Small intestine (tissue), 7 donors: ENCODE results near the gene XKR8. TPM values are rescaled to one million over a fixed set of nuclear protein-coding genes. Genes with fewer than 3 reads are reported as not detected.

ENCODE experiments used
- DNase-seq, 2 donors: peaks; one replicate each; pipeline versions ENCODE4 v3.0.0 to v3.0.0-alpha.2; 2013
- FAIRE-seq: peaks from 2 replicates; lab custom pipeline; 2012; peaks lifted over from hg19 to GRCh38; lab: Jason Lieb, UNC
- H3K27ac ChIP-seq, 3 donors: one replicate each; pipeline ENCODE4 v1.5.1; 2013; ENCODE audit warnings: low read length in 2 of 3, mild to moderate bottlenecking in 2 of 3, control low read depth in 1 of 3, inconsistent platforms in 1 of 3, low read depth in 1 of 3, moderate library complexity in 1 of 3
- H3K27me3 ChIP-seq, 3 donors: one replicate each; pipeline ENCODE4 v1.6.1; 2013; ENCODE audit warnings: low read length in 3 of 3, inconsistent platforms in 1 of 3; ENCODE audit not compliant: control insufficient read depth in 3 of 3, insufficient read depth in 3 of 3
- H3K36me3 ChIP-seq, 3 donors: one replicate each; pipeline ENCODE4 v1.6.1; 2013; ENCODE audit warnings: low read length in 3 of 3, inconsistent platforms in 1 of 3, low read depth in 1 of 3, mild to moderate bottlenecking in 1 of 3, moderate library complexity in 1 of 3; ENCODE audit not compliant: control insufficient read depth in 3 of 3, insufficient read depth in 2 of 3
- H3K4me1 ChIP-seq, 3 donors: one replicate each; pipeline ENCODE4 v1.6.1; 2013; ENCODE audit warnings: low read length in 2 of 3, inconsistent platforms in 1 of 3, low read depth in 1 of 3, mild to moderate bottlenecking in 1 of 3, moderate library complexity in 1 of 3; ENCODE audit not compliant: control insufficient read depth in 3 of 3, insufficient read depth in 2 of 3
- H3K4me3 ChIP-seq, 3 donors: one replicate each; pipeline ENCODE4 v1.5.1; 2013; ENCODE audit warnings: low read length in 3 of 3, control low read depth in 1 of 3, inconsistent platforms in 1 of 3, low read depth in 1 of 3, mild to moderate bottlenecking in 1 of 3, moderate library complexity in 1 of 3
- H3K9me3 ChIP-seq, 2 donors: one replicate each; pipeline ENCODE4 v1.6.1; 2013; ENCODE audit warnings: low read depth in 1 of 2, low read length in 1 of 2; ENCODE audit not compliant: control insufficient read depth in 2 of 2, insufficient read depth in 1 of 2
- WGBS, 3 donors: extraction: QIAGEN DNeasy Blood & Tissue Kit; methylation state at CpG; one replicate each; pipeline ENCODE4 v1.1.7; 2013; 5-methylcytosine and 5-hydroxymethylcytosine counted together
- polyA plus RNA-seq, 4 donors: library from polyadenylated mRNA; stranded (reverse) in 3 of 4; unstranded in 1 of 4; fragments of 200-250 nt in 3 of 4; fragments of 120-200 nt in 1 of 4; gene quantifications; one replicate each; pipeline versions ENCODE4 v1.2.1 to v1.2.3, GENCODE V29; 2013
- donor health status: healthy with polysubstance abuse.
- donor health status: control.
- donor health status: control.
- donor health status: Bipolar disorder and iron deficiency.
- donor health status: healthy.

The XKR8 gene
- polyA plus RNA-seq, 4 donors, result 4.9 to 9.4 (median 7.4) TPM

DNA sequence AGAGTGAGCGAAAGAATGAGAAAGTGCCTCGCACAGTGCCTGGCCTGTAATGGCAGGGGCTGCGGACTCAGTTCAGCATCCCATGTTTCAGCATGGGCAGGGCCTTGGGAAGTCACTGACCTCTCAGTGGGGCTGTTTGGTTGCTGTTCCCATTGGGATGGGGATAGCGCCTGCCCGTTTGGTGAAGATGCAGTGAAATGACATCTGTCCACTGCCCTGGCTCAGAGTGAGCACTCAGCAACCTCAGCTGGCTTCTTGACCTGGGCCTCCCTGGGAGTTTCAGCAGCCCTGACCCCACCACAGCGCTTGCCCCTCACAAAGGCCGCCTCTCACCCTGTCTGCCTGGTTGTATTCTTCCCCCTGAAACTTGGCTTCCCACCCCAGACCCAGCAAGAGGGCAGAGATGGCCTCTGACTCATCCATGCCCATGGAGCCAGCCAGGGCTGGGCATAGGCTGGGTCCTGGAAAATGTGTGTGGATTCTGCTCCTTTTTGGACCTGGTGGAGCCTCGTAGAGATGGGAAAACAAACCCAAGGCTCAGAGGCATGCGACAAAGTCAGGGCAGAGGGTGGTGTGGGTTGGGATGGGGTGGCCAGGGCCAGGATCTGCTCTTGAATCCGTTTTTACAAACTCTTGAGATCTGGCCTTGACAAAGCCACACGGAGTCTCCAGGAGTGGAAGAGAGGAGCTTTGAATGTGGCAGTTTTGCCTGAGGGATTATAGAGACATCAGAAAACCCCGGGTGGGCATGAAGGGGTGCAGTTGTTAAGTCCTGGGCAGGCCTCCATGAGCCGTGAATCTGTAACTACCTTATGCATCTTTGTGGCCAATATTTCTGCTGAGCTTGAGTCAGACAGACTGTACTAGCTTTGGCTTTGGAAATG, 1.2 kb downstream of the XKR8 start:
- Histone ChIP-seq H3K4me1 (peaks cover 0 to 10% (median 0%) of the 10 kb centered on the region in 3 donors), H3K4me3 (peak overlapping the region; percentile 63 to 83 (median 72)), H3K36me3 (peaks cover 0 to 52% (median 1%) of the 10 kb centered on the region in 3 donors), H3K9me3 (no peaks in the 10 kb centered on the region), H3K27me3 (no peaks in the 10 kb centered on the region), H3K27ac (peak overlapping the region in 2 of 3 donors; percentile 93 to 96)
- DNase-seq, result peak in 1 of 2 donors; percentile 38
- 61 to 68% (median 65%) methylated on average over 13 of the region's 13 CpGs for WGBS, 3 donors
- no peak for FAIRE-seq

DNA sequence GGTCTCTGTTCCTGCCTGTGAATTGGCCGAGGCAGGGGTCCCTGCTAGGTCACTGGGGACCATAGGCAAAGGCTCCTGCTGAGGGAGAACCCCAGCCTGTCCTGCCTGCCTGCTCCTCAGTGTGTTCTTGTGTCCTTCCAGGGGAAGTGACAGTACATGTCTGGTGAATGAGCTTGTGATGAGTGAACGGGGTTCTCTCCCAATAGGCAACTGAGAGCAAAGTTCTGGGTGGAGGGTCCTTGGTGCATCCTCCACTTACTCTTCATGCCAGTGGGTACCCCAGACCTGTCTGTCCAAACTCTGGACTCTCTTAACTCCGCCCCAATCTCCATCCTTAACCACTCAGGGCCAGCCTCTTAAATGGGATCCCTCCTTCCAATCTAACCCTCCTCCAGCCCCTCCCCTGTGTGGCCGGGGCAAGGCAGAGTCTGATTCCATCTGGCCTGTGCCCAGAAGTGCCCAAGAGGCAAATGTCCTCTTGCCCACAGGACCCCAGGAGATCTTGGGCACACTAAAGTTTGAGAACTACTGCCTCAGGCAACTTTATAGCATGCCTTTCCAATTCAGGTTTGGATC, 2.0 kb downstream of the XKR8 start:
- WGBS, 3 donors, result 51 to 64% (median 57%) methylated on average over 4 of the region's 4 CpGs
- Histone ChIP-seq H3K27ac (peak overlapping the region in 1 of 3 donors; percentile 9), H3K4me3 (no peak overlapping the region), H3K36me3 (peaks cover 0 to 55% (median 1%) of the 10 kb centered on the region in 3 donors), H3K27me3 (no peaks in the 10 kb centered on the region), H3K4me1 (peaks cover 0 to 10% (median 0%) of the 10 kb centered on the region in 3 donors), H3K9me3 (no peaks in the 10 kb centered on the region)
- no peak for FAIRE-seq
- DNase-seq, result no peak

DNA sequence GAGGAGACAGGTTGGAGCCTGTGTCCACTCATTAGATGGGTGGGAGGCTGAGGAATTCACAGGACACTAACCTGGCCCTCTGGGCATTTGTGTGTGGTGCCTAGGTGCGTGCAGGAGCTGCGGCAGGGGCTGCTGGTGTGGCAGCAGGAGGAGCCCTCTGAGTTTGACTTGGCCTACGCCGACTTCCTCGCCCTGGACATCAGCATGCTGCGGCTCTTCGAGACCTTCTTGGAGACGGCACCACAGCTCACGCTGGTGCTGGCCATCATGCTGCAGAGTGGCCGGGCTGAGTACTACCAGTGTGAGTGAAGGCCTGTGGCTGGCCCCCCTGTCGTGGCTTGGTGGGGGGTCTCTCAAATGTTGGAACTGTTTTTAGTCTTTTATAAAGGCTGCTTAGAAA, 3.6 kb downstream of the XKR8 start:
- Histone ChIP-seq H3K36me3 (peaks cover 0 to 61% (median 10%) of the 10 kb centered on the region in 3 donors), H3K27me3 (no peaks in the 10 kb centered on the region), H3K4me1 (peaks cover 0 to 10% (median 0%) of the 10 kb centered on the region in 3 donors), H3K27ac (no peak overlapping the region), H3K4me3 (no peak overlapping the region), H3K9me3 (no peaks in the 10 kb centered on the region)
- 92 to 96% (median 94%) methylated on average over 11 of the region's 11 CpGs for WGBS, 3 donors
- no peak for DNase-seq
- no peak for FAIRE-seq

DNA sequence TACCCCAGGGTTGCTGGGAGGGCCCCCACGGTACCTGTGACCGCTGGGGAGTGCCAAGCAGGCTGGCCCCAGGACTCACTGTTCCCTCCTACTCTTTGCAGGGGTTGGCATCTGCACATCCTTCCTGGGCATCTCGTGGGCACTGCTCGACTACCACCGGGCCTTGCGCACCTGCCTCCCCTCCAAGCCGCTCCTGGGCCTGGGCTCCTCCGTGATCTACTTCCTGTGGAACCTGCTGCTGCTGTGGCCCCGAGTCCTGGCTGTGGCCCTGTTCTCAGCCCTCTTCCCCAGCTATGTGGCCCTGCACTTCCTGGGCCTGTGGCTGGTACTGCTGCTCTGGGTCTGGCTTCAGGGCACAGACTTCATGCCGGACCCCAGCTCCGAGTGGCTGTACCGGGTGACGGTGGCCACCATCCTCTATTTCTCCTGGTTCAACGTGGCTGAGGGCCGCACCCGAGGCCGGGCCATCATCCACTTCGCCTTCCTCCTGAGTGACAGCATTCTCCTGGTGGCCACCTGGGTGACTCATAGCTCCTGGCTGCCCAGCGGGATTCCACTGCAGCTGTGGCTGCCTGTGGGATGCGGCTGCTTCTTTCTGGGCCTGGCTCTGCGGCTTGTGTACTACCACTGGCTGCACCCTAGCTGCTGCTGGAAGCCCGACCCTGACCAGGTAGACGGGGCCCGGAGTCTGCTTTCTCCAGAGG, 6.8 kb downstream of the XKR8 start:
- no peak overlapping the region for H3K4me3 ChIP-seq
- no peaks in the 10 kb centered on the region for H3K9me3 ChIP-seq
- FAIRE-seq (no peak), DNase-seq (no peak)
- 91 to 94% (median 94%) methylated on average over 24 of the region's 24 CpGs for WGBS, 3 donors
- no peaks in the 10 kb centered on the region for H3K4me1 ChIP-seq
- peaks cover 0 to 65% (median 10%) of the 10 kb centered on the region in 3 donors for H3K36me3 ChIP-seq
- no peak overlapping the region for H3K27ac ChIP-seq
- no peaks in the 10 kb centered on the region for H3K27me3 ChIP-seq

DNA sequence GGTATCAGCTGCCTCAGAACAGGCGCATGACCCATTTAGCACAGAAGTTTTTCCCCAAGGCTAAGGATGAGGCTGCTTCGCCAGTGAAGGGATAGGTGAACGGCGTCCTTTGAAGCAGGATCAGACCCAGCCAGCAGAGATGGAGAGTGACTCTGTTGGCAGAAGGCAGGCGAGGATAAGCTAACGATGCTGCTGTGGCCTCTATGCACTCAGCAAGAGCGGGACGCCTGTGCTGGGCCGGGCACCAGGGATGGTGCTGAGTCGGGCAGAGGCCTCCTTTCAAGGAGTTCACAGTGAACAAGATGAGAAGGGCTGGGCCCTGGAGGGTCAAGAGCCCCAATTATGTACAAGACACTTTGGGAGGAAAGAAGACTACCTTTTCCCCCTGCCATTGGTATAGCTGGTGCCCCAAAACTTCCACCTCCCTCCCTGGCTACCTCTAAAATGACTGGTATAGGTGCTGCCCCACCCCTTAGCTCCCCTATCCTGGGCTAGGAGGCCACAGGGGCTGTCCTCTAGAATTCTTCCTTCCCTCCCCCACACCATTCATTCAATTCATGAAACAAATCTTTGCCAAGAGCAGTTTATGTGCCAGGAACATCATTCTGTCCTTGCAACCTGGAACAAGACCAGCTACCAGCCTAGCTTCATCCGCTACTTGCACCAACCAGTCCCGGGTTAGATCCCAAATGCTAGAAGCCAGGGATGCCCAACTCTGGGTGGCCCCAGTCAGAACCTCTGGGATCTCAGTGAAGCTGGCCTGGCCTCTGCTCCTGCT, 7.5 kb downstream of the XKR8 start:
- Histone ChIP-seq H3K27ac (no peak overlapping the region), H3K27me3 (no peaks in the 10 kb centered on the region), H3K36me3 (peaks cover 0 to 63% (median 10%) of the 10 kb centered on the region in 3 donors), H3K4me3 (no peak overlapping the region), H3K4me1 (no peaks in the 10 kb centered on the region), H3K9me3 (no peaks in the 10 kb centered on the region)
- WGBS, 3 donors, result 92 to 95% (median 94%) methylated on average over 12 of the region's 12 CpGs
- DNase-seq, result no peak
- FAIRE-seq, result no peak

DNA sequence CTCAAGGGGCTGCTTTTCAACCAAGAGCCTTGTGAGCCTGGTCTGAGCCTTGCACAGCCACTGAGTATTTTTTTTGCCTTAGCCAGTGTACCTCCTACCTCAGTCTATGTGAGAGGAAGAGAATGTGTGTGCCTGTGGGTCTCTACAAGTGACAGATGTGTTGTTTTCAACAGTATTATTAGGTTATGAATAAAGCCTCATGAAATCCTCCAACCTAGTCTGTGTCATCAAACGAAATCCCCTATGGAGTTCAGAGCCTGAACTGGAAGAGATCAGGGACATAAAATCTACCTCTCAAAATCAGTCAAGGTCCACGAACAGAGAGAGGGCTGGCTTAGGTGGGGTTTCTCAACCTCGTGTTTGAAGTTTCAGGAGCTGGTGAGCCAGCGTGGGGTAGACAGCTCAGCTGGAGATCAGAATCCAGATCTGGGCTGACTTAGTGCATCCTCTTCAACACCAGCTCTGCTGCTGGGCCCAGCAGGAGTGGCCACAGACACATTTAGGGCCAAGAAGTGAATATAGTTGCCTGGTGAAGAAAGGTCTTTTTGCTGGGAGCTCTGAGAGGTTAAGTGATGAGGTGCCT, 8.2 kb downstream of the XKR8 start:
- no peaks in the 10 kb centered on the region for H3K4me1 ChIP-seq
- H3K36me3 ChIP-seq, result peaks cover 0 to 62% (median 11%) of the 10 kb centered on the region in 3 donors
- FAIRE-seq (no peak), DNase-seq (no peak)
- 78 to 86% (median 81%) methylated on average over 4 of the region's 4 CpGs for WGBS, 3 donors
- no peaks in the 10 kb centered on the region for H3K9me3 ChIP-seq
- no peak overlapping the region for H3K4me3 ChIP-seq
- peak overlapping the region in 1 of 3 donors; percentile 17 for H3K27ac ChIP-seq
- H3K27me3 ChIP-seq, result no peaks in the 10 kb centered on the region

DNA sequence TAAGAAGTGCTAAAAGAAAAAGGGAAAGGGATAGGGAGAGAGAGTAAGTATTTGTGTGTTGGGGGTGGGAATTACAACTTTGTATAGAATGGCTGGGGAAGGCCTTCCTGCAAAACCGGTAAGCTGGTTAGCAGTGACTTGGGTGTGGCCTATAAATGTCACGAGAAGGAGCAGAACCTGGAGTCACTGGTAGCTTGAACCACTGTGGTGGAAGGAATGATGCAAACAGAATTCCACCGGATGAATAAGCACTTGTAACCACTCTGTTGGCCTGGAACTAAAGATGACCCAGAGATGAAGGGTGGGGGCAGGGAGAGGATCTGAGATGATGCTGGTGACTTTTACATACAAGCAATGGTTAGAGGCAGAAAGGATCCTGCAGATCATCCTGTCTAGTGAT, 8.9 kb downstream of the XKR8 start:
- no peak overlapping the region for H3K4me3 ChIP-seq
- WGBS, 3 donors, result 54 to 66% (median 61%) methylated on average over 3 of the region's 3 CpGs
- H3K9me3 ChIP-seq, result no peaks in the 10 kb centered on the region
- DNase-seq (no peak), FAIRE-seq (no peak)
- no peaks in the 10 kb centered on the region for H3K4me1 ChIP-seq
- no peak overlapping the region for H3K27ac ChIP-seq
- no peaks in the 10 kb centered on the region for H3K27me3 ChIP-seq
- H3K36me3 ChIP-seq, result peaks cover 2 to 58% (median 13%) of the 10 kb centered on the region in 3 donors
